ENCODE results near the gene VWC2L. TPM values are rescaled to one million over a fixed set of nuclear protein-coding genes. Genes with fewer than 3 reads are reported as not detected.

VWC2L gene
- polyA plus RNA-seq, 1 donor from 2014 or later: 0.31 TPM

DNA sequence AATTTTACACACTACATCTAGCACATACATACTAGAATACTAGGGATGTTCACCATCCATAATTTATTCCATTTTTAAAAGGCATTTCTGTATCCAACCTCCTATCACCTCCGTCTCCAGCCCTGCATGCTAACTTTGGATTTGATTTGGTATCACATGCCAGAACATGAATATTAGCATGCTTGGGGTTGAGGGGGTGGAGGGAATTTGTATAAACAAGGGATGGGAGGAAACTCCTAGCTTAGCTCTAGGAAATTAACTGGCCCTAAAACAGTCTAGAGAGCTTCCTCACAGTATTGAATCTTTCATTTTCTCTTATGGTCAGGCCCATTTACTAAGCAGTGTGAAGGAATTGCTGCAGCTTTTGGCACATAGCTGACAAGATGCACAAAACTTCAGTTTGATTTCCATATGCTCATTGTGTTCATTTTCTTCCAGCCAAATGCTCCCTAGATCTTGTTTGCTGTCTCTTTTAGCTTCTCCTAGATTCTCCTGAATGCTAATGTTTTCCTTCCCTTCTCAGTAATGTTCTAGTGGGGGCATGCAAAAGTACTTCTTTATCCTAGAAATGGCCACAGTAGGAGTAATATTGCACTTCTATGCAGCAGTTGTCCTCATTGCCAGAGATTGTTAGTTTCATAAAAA, 135.2 kb downstream of the VWC2L start:
- Histone ChIP-seq H3K4me2 (ENCODE audit: low read length) (no peak overlapping the region), H3K27ac (ENCODE audit: low read length) (no peak overlapping the region)

DNA sequence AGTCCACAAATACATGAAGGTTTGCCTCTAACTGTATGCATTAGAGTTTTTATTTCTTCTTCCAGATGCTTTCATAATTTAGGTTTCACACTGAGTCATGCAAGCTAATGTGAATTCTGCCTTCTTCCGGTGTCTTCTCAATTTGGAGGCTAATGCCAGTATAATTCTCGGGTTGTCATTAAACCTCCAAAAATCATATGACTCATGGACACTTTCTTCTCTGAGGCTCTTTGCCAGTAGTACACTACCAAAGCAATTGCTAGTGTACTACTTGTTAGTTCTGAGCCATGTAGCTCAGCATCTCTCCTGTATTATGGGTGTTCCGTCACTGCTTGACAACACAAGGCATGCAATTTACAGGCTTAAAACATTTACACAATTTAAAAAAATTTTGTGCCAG, 137.1 kb downstream of the VWC2L start:
- Histone ChIP-seq H3K79me2 (replicated peaks; ENCODE audit: insufficient read depth, low read length) (no peaks in the 10 kb centered on the region), H3K36me3 (ENCODE audit: insufficient read depth, low read length) (no peaks in the 10 kb centered on the region), H3K4me2 (ENCODE audit: low read length) (no peak overlapping the region), H3K27ac (ENCODE audit: low read length) (no peak overlapping the region), H3K9ac (ENCODE audit: low read length) (no peak overlapping the region), H3K27me3 (ENCODE audit: insufficient read depth, low read depth, low read length) (no peaks in the 10 kb centered on the region), H2AFZ (ENCODE audit: low read depth, low read length) (no peak overlapping the region), H3K9me3 (ENCODE audit: low read length) (no peaks in the 10 kb centered on the region), H4K20me1 (ENCODE audit: insufficient read depth) (no peaks in the 10 kb centered on the region), H3F3A (ENCODE audit: insufficient read depth, low read length, poor library complexity, severe bottlenecking) (no peaks in the 10 kb centered on the region), H3K9me2 (ENCODE audit: insufficient read depth, low read length) (no peaks in the 10 kb centered on the region), H3K4me3 (ENCODE audit: low read length) (no peak overlapping the region)
- TF ChIP-seq SMC3 (conservative IDR thresholded peaks at IDR 0.05; ENCODE audit: poor library complexity) (no peak), EP300 (conservative IDR thresholded peaks at IDR 0.05; ENCODE audit: poor library complexity, severe bottlenecking) (no peak), MXI1 (conservative IDR thresholded peaks at IDR 0.05; ENCODE audit: poor library complexity, severe bottlenecking) (no peak)
- TF ChIP-seq, protein P1, sequence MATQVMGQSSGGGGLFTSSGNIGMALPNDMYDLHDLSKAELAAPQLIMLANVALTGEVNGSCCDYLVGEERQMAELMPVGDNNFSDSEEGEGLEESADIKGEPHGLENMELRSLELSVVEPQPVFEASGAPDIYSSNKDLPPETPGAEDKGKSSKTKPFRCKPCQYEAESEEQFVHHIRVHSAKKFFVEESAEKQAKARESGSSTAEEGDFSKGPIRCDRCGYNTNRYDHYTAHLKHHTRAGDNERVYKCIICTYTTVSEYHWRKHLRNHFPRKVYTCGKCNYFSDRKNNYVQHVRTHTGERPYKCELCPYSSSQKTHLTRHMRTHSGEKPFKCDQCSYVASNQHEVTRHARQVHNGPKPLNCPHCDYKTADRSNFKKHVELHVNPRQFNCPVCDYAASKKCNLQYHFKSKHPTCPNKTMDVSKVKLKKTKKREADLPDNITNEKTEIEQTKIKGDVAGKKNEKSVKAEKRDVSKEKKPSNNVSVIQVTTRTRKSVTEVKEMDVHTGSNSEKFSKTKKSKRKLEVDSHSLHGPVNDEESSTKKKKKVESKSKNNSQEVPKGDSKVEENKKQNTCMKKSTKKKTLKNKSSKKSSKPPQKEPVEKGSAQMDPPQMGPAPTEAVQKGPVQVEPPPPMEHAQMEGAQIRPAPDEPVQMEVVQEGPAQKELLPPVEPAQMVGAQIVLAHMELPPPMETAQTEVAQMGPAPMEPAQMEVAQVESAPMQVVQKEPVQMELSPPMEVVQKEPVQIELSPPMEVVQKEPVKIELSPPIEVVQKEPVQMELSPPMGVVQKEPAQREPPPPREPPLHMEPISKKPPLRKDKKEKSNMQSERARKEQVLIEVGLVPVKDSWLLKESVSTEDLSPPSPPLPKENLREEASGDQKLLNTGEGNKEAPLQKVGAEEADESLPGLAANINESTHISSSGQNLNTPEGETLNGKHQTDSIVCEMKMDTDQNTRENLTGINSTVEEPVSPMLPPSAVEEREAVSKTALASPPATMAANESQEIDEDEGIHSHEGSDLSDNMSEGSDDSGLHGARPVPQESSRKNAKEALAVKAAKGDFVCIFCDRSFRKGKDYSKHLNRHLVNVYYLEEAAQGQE (IDR thresholded peaks at IDR 0.05; ENCODE audit: borderline replicate concordance): no peak
- TF ChIP-seq, protein P2, sequence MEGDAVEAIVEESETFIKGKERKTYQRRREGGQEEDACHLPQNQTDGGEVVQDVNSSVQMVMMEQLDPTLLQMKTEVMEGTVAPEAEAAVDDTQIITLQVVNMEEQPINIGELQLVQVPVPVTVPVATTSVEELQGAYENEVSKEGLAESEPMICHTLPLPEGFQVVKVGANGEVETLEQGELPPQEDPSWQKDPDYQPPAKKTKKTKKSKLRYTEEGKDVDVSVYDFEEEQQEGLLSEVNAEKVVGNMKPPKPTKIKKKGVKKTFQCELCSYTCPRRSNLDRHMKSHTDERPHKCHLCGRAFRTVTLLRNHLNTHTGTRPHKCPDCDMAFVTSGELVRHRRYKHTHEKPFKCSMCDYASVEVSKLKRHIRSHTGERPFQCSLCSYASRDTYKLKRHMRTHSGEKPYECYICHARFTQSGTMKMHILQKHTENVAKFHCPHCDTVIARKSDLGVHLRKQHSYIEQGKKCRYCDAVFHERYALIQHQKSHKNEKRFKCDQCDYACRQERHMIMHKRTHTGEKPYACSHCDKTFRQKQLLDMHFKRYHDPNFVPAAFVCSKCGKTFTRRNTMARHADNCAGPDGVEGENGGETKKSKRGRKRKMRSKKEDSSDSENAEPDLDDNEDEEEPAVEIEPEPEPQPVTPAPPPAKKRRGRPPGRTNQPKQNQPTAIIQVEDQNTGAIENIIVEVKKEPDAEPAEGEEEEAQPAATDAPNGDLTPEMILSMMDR (IDR thresholded peaks at IDR 0.05; ENCODE audit: poor library complexity, severe bottlenecking): no peak

More for the DNA sequence above, 135.2 kb downstream of the VWC2L start:
- Histone ChIP-seq H3K9me2 (ENCODE audit: insufficient read depth, low read length) (no peaks in the 10 kb centered on the region), H2AFZ (ENCODE audit: low read depth, low read length) (no peak overlapping the region), H3F3A (ENCODE audit: insufficient read depth, low read length, poor library complexity, severe bottlenecking) (no peaks in the 10 kb centered on the region), H4K20me1 (ENCODE audit: insufficient read depth) (no peaks in the 10 kb centered on the region), H3K27me3 (ENCODE audit: insufficient read depth, low read depth, low read length) (no peaks in the 10 kb centered on the region), H3K79me2 (replicated peaks; ENCODE audit: insufficient read depth, low read length) (no peaks in the 10 kb centered on the region), H3K9me3 (ENCODE audit: low read length) (no peaks in the 10 kb centered on the region), H3K36me3 (ENCODE audit: insufficient read depth, low read length) (no peaks in the 10 kb centered on the region), H3K4me3 (ENCODE audit: low read length) (no peak overlapping the region), H3K9ac (ENCODE audit: low read length) (no peak overlapping the region)
- TF ChIP-seq EP300 (conservative IDR thresholded peaks at IDR 0.05; ENCODE audit: poor library complexity, severe bottlenecking): no peak
- no peak for TF ChIP-seq TAF1 (IDR thresholded peaks at IDR 0.05; ENCODE audit: low read depth)
- TF ChIP-seq POLR2AphosphoS5 (IDR thresholded peaks at IDR 0.05): no peak
- TF ChIP-seq RAD21 (conservative IDR thresholded peaks at IDR 0.05): no peak
- no peak for TF ChIP-seq EZH2 (IDR thresholded peaks at IDR 0.05; ENCODE audit: borderline replicate concordance, insufficient read depth, low read length, poor library complexity, severe bottlenecking)
- no peak for TF ChIP-seq MXI1 (conservative IDR thresholded peaks at IDR 0.05; ENCODE audit: poor library complexity, severe bottlenecking)
- TF ChIP-seq, protein P1 (IDR thresholded peaks at IDR 0.05; ENCODE audit: borderline replicate concordance): no peak
- no peak for TF ChIP-seq SMC3 (conservative IDR thresholded peaks at IDR 0.05; ENCODE audit: poor library complexity)
- TF ChIP-seq, protein P2 (IDR thresholded peaks at IDR 0.05; ENCODE audit: poor library complexity, severe bottlenecking): no peak
